GM18868 (cell line): ENCODE results near the gene KIF26A.

Source experiments
- ATAC-seq: cut with Tn5 transposase; IDR thresholded peaks from one replicate; pipeline ENCODE4 v1.9.1; 2021; ENCODE audit warnings: mild to moderate bottlenecking, moderate library complexity; ENCODE audit not compliant: unreplicated experiment

The KIF26A gene

GRCh38 chr14:104101086-104101621 is 37.2 kb upstream of the KIF26A start:
- no peak for ATAC-seq

GRCh38 chr14:104101651-104102281 is 36.6 kb upstream of the KIF26A start:
- ATAC-seq, result no peak

- ATAC-seq, result no peak
Observed at GRCh38 chr14:104102282-104102914, 36.0 kb upstream of the KIF26A start.

- ATAC-seq, result no peak
Observed at GRCh38 chr14:104103061-104103445, 35.3 kb upstream of the KIF26A start.

- no peak for ATAC-seq
Observed at GRCh38 chr14:104103446-104104075, 34.8 kb upstream of the KIF26A start.

GRCh38 chr14:104104076-104104901 is 34.1 kb upstream of the KIF26A start:
- ATAC-seq, result no peak

GRCh38 chr14:104105071-104105821 is 33.1 kb upstream of the KIF26A start:
- no peak for ATAC-seq

- ATAC-seq, result no peak
Observed at GRCh38 chr14:104105822-104106470, 32.4 kb upstream of the KIF26A start.

GRCh38 chr14:104106471-104106991 is 31.9 kb upstream of the KIF26A start:
- no peak for ATAC-seq

- no peak for ATAC-seq
Observed at GRCh38 chr14:104107101-104107581, 31.2 kb upstream of the KIF26A start.

- ATAC-seq, result no peak
Observed at GRCh38 chr14:104107611-104108569, 30.5 kb upstream of the KIF26A start.

- no peak for ATAC-seq
Observed at GRCh38 chr14:104108570-104109541, 29.5 kb upstream of the KIF26A start.

- no peak for ATAC-seq
Observed at GRCh38 chr14:104109731-104110361, 28.5 kb upstream of the KIF26A start.

GRCh38 chr14:104110491-104111209 is 27.7 kb upstream of the KIF26A start:
- ATAC-seq, result no peak

- ATAC-seq, result no peak
Observed at GRCh38 chr14:104111301-104112112, 26.9 kb upstream of the KIF26A start.
